NCI-H345 (cell line): ENCODE data around the gene RNF115.
"Not testable (repeated sequence)": the region's sequence is repeated elsewhere in the genome, so short reads cannot be mapped to it uniquely, and the experiment has no call there.

Source experiments
- DNase-seq: peaks from one replicate; lab custom pipeline; 2025; lab: John Stamatoyannopoulos, UW

RNF115 gene

DNA sequence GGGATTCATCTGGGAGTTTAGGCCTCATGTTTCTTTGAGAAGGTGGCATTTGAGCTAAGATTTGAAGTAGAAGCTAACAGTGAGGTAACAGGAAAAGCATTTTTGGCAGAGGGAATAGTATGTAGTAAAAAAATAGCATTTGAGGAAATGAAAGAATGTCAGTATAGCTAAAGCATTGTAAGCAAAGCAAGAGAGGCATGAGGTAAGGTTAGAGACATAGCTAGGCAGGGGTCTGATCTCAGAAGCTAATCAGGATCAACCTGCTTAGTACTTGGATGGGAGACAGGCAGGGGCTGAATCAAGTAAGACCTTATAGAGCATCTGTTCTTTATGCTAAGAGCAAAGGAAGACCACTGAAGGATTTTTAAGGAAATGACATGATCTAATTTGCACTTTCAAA lies 4.1 kb upstream of the RNF115 start:
- no peak for DNase-seq

DNA sequence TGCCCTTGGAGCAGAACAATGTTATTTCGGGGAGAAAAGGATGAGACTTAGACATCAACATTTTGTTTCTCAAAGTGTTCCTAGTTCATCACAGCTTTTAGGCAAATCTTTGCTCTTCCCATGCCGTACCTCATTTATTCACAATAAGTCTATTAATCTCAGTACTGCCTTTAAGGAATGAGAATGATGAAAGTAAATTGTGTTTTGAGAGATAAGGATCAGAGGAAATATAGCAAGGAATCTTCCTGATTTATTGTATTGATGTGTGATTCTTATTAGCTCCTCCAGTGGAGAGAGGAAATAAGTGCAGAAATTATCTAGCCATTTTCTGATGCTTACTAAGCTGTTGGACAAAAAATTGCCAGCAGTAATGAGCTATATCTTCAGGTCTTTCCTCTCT lies 2.1 kb upstream of the RNF115 start:
- DNase-seq, result no peak

DNA sequence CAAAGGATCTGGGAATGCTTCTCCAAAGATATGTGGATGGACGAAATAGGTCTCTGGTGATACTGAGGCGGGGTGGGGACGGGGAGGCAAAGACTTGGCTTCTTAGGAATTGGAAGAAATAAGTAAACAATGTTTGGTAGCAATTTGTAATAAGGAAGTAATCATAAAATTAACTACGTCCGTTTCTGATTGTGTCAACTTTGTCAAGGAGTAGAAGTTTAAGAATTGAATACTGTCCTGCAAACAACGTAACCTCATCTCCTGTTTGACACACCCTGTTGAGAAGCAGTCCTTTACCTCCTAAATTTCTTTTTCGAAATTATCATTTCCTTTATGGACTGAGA lies 576 bp upstream of the RNF115 start:
- no peak for DNase-seq

DNA sequence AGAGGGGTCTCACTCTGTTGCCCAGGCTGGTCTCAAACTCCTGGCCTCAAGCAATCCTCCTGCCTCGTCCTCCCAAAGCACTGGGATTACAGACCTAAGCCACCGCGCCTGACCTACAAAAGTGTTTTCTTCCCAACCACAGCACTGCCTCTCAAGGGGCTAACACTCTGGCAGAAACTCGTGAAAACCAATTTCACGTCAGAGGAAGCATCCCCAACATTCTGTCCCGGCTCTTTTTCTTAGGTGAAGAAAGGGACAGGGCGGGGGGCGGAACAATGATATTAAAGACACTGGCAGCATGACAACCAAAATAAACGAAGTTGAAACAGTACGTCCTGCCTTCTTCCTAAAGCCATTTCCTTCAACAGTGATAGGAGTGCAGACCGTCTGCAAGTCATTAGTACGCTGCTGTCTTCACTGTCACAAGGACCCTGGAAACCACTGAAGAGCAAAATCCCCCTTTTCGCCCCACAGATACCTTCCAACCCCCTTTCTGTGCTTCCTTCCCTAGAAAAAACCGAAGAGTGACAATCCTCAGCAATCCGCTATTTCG lies 1.0 kb downstream of the RNF115 start:
- not testable (repeated sequence) for DNase-seq

DNA sequence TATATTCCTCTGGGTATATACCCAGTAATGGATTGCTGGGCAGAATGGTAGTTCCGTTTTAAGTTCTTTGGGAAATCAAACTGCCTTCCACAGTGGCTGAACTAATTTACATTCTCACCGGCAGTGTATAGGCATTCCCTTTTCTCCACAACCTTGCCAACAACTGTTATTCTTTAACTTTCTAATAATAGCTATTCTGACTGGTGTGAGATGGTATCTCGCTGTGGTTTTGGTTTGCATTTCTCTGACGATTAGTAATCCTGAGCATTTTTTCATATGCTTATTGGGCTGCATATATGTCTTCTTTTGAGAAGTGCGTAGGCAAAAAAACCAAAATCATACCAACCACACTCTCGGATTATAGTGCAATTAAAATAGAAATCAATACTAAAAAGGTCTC lies 5.8 kb downstream of the RNF115 start:
- not testable (repeated sequence) for DNase-seq

DNA sequence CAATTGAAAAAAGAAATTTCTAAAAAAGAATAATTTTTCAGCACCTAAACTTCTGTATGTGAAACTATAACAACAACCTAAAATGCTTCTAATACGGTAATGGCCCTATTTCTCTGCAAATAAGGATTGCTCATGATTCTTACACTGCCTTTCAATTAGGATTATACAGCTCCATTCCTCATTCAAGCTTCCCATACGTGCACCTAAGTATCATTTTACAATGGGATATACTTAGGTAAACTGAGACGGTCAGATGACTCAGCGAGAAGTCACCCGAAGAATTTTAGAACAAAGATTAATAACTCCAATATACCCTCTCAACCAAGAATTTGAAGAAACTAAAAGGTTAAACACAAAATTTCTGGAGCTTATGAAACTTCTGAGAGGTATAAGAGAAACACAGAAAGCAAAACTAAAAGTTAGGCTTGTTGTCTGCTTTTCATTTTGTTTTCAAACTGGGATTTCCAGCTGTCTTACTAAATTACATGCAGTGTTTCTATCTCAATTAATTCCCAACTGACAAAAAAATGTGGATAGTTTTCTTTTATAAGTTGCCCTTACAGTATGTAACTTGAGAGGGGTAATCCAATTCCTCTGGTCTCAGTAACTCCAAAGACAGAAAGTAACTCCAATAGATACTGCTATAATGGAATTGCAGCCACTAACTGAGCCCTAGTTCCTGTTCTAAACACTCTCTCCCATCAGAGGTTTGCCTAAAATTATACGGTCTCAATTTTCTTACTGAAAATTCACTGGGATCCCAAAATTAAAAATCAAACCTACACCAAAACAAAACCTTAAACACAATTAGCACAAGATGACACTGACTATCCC lies 10.7 kb downstream of the RNF115 start:
- not testable (repeated sequence) for DNase-seq

DNA sequence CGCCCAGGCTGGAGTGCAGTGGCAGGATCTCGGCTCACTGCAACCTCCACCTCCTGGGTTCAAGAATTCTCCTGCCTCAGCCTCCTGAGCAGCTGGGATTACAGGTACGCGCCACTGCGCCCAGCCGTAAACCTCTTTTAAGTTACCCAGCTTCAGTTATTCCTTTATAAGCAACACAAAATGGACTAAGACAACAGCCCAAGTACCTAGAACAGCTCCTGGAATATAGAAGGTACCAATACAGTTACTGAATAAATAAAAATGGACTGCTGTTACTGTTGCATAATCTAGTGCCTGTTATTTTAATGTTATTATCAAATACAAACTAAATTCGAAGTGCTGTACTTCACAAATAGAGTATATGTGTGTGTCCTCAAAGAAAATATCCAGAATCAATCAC lies 17.1 kb downstream of the RNF115 start:
- DNase-seq, result no peak

DNA sequence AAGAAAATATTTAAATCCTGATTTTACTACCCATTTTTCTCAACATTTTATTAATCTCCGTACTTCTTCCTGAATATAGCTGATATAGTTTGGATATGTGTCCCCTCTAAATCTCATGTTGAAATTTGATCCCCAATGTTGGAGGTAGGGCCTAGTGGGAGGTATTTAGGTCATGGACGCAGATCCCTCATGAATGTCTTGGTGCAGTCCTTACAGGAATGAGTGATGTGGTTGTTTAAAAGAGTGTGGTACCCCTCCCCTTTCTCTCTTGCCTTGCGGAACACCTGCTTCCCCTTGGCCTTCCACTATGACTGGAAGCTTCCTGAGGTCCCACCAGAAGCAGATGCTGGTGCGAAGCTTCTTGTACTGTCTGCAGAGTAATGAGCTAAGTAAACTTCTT lies 17.5 kb downstream of the RNF115 start:
- DNase-seq, result no peak

DNA sequence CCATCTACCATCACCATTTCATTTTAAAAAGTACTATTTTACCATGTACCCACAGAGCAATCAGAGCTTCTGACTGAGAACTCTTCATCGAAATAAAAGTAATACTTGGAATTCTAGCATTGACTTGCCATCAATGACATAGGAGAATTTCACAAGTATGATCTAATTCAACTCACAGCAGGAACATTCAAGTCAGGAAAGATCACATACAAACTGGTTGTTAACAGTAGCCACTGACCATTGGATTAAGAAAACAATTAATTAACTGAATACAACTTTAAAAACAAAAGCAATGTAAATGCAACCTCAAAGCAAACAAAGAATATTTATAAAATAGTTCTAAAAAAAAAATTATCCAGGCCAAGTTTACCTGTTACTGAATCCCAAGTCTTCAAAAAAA lies 18.8 kb downstream of the RNF115 start:
- DNase-seq, result no peak

DNA sequence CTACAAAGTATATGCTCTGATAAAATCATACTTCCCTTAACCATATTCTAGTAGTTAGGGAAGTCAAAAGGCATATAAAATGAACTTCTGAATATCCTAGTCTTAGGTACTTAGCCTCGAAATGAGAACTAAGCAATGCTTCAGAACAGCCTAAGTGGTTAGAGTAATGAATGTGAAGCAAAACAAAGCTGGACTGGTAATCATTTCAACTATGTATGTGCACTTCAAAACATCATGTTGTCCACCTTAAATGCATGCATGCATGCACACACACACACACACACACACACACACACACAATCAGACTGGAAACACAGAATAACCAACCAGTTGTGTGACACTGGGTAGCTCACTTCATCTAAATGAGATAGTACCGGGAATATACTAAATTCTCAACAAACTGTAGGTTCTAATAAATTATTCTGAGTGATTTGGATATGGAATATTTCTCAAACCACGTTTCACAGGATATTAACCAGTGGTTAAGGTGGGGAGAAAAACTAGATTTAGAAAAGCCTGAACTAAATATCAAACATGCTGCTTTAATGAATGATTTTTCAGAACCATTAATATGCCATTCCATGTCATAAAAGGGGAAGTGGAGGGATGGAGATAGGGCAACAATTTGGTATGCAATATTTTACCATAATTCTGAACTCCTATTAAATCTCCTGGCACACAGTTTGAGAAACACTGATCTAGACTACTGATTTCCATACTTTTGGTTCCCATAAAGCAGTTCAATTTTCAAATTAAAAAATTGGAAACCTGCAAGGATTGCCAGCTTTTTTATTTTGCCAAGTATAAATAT lies 19.5 kb downstream of the RNF115 start:
- DNase-seq, result no peak

DNA sequence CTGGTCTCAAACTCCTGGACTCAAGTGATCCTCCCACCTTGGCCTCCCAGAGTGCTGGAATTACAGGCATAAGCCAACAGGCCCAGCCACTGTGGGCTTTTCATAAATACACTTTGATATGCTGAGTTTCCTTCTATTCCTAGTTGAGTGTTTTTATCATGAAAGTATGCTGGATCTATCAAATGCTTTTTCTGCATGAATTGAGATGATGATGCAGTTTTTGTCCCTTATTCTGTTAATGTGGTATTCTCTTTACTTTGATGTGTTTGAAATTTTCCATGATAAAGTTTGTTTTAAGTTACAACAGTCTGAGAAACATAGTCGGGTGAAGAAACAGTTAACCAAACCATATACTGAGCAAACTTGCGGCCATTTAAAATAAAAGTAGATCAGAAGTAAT lies 24.1 kb downstream of the RNF115 start:
- no peak for DNase-seq

DNA sequence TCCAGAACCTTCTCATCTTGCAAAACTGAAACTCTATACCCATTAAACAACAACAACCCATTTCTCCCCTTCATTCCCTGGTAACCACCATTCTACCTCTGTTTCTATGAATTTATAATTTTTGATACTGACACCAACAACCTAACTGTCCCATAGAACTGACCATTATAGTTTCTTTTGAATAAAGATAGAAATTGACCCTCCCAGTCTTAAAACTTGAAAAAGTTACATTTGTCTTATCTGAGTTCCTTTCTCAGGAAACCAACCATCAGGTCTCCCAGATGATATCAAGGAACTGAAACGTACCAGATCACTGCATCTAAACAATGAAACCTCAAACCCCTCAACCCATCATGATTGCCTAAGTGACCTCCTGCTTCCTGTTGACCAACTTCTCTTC lies 27.1 kb downstream of the RNF115 start:
- DNase-seq, result no peak

DNA sequence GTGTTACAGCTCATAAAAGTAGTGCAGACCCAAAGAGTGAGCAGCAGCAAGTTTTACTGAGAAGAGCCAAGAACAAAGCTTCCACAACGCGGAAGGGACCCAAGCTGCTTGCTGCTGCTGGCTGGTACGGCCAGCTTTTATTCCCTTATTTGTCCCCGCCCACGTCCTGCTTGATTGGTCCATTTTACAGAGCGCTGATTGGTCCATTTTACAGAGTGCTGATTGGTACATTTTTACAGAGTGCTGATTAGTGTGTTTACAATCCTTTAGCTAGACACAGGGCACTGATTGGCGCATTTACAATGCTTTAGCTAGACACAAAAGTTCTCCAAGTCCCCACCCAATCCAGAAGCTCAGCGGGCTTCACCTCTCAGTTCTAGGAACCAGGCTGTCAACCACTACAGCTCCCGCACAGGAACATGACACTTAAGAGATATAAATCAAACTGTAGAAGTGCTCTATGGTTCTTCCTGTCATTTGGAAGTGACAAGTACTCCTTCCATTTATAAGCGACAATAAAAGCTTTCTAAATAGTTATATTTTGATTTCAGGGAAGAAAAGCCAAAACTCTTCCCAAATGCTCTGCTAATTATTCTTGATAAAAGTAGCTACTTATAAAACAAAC lies 28.5 kb downstream of the RNF115 start:
- DNase-seq, result no peak

DNA sequence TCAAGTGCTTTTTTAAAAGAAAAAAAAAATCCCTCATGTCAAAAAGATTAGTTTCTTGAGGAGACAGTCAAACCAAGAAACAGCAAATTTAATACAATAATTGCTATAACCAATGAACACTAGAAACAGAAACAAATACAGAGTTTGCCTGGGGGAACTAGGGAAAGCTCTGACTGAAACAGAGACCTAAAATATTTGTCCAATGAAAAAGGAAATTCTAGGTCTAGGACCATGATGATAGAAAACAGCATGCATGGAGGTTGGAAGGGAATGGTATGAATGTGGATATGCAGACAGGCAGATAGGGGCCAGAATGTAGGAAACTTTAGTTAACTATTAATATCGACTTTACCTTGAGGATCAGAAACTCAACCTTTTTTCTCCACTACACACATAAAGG lies 31.4 kb downstream of the RNF115 start:
- no peak for DNase-seq

DNA sequence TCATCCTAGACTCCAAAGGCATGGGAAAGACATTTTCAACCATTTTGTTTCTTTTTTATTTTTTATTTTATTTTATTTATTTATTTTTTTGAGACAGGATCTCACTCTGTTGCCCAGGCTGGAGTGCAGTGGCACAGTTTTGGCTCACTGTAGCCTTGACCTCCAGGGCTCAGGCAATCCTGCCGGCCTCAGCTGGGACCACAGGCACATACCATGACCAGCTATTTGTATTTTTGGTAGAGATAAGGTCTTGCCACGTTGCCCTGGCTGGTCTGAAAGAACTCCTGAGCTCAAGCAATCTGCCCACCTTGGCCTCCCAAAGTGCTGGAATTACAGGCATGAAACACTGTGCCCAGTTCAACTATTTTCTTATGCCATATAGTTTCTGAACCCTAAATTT lies 32.0 kb downstream of the RNF115 start:
- not testable (repeated sequence) for DNase-seq

DNA sequence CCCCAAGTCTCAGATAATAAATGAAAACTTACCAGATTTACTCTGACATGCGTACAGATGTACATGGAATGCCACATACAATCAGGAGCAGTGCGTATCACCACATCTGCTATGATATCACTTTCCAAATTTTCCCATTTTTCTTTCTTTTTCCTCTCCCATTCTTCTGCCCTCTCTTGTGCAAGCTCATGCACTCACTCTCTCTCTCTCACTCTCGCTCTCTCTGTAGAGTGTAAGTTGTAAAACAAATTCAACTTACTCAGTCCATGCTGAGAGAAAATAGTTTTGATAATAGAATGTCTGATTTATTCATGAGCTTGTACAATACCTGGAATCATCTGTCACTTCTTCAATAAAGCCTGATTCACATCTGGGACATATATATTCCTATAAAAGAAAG lies 35.3 kb downstream of the RNF115 start:
- no peak for DNase-seq

DNA sequence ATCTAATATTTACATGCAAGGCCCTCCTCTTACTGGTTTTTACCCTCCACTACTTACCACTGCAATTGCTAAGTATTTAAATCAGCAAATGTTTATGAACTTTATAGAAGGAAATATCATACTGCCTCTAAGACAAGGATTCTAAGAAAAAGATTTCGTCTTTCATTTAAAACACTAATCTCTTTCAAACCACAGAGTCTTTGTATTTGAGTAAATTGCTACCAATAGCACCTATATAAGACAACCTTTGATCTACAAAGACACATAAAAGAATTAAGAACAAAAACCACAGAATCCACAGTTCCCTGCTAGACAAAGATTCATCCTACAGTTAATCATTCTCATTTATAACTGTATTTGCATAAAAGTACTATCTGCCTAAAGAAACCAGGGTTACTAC lies 37.6 kb downstream of the RNF115 start:
- DNase-seq, result no peak

DNA sequence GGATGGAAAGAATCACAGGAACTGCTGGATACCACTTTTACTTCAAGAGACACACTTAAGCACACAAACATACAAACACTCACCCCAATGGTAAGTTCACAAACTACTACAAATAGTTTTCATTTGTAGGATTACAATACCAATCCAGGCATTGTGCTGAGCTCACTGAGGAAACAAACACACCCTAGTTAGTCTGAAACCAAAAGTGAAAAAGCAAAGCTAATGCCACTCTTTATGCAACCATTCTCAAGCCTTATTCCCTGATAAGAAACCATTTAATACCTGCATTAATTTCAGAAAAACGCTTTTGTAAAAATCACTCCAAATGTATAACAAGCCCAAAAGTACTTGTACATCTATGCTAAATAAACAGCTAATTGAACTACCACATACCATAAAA lies 38.3 kb downstream of the RNF115 start:
- peak; percentile 21 for DNase-seq

DNA sequence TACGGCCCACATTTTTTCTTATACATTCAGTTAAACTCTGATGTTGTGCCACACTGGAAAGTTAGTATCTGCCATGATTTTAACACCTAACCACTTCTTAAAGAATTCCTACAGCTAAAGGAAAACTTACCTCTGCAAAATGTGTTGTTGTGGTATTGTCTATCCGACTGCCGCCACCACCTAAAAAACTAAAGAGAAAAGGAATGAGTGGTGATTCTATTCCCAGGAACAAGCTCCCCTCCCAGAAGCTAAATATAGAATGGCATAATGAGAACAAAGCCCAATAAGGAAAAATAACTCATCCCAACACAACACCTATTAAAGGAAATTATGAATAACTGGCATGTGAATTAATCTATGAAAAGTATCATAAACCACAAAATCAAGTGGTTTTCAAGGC lies 39.5 kb downstream of the RNF115 start:
- DNase-seq, result no peak

DNA sequence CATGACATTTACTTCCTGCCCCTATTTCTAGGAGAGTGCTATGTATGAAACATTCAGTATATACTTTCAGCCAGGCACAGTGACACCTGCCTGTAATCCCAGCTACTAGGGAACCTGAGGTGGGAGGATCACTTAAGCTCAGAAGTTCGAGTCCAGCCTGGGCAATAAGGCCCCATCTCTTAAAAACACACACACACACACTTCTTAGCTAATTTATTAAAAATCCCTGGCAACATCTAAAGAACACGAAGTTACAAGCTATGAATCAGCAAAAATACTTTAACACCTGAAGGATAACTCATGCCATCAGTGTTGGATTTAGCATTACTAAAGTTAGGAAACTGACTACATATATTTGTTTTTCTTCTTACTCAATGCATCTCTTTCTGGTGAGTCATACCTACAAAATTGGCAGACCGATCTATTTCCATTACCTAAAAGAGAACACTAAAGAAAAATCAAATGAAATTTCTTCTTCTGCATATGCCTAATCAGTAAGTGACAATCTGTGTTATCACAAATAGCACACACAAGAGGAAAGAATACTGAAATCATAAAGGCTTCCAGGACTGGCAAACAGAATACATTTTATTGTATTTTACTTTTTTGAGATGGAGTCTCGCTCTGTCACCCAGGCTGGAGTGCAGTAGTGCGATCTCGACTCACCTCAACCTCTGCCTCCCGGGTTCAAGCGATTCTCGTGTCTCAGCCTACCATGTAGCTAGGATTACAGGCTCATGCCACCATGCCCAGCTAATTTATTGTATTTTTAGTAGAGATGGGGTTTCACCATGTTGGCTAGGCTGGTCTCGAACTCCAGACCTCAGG lies 41.4 kb downstream of the RNF115 start:
- no peak for DNase-seq

DNA sequence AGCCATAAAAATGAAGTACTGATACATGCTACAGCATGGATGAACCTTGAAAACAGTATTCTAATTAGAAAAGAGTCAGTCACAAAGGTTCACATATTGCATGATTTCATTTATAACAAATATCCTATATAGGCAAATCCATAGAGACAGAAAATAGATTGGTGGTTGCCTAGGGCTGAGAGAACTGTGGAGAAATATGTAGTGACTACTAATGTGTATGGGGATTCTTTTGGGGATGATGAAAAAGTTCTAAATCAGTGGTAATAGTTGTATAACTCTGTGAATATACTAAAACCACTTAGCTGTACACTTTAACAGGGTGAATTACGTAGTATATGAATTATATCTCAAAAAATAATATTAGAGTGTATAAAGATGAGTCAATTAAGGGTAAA lies 45.8 kb downstream of the RNF115 start:
- no peak for DNase-seq
